Measurements from ENCODE around the gene UBASH3A.
A peak's percentile ranks its signal among the peaks of the same experiment; 100 is the strongest.

Gene UBASH3A

GRCh38 chr21:42493109-42494060 is 89.7 kb downstream of the UBASH3A start:
- TF ChIP-seq, protein P1, sequence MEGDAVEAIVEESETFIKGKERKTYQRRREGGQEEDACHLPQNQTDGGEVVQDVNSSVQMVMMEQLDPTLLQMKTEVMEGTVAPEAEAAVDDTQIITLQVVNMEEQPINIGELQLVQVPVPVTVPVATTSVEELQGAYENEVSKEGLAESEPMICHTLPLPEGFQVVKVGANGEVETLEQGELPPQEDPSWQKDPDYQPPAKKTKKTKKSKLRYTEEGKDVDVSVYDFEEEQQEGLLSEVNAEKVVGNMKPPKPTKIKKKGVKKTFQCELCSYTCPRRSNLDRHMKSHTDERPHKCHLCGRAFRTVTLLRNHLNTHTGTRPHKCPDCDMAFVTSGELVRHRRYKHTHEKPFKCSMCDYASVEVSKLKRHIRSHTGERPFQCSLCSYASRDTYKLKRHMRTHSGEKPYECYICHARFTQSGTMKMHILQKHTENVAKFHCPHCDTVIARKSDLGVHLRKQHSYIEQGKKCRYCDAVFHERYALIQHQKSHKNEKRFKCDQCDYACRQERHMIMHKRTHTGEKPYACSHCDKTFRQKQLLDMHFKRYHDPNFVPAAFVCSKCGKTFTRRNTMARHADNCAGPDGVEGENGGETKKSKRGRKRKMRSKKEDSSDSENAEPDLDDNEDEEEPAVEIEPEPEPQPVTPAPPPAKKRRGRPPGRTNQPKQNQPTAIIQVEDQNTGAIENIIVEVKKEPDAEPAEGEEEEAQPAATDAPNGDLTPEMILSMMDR (conservative IDR thresholded peaks at IDR 0.05), result no peak
- no peak overlapping the region for H3K27ac ChIP-seq

DNA sequence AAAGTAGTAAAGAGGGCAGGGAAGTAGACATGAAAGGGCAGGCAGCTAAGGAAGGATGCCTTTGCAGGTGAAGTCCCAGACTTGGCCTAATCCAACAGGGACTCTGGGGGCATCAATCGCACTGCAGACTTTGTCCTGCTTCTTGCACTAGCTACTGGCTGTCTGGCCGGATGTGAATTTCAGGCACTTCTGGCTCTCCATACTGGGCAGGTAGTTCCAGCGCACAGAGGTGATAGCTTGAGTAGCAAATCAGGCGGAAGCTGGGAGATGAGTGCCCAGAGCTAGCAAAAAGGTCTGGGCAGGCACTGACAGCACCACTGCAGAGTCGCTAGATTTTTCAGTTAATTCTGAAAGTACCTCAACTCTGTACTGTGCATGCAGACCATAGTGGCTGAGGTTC is 91.3 kb downstream of the UBASH3A start:
- TF ChIP-seq, protein P1 (conservative IDR thresholded peaks at IDR 0.05), result no peak
- peak overlapping the region; percentile 96 for H3K27ac ChIP-seq

DNA sequence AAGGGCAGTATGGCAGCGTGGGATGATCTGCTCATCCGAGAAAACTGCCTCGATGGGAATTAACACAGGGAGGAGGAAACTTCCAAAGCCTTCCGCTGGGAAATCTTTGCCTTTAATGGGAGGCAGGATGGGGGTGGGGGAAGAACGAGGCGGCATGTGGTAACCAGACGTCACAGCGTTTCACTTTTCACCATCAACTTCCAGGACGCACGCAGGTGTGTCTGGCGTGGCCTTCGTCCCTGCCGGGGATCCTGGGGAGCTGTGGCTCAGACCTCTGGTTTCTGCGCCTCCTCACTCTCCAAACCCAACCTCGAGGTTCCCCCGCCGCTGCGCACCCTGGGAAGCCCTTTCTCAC is 92.0 kb downstream of the UBASH3A start:
- H3K27ac ChIP-seq, result peak overlapping the region; percentile 96
- TF ChIP-seq, protein P1 (conservative IDR thresholded peaks at IDR 0.05), result no peak; the same call in 1 of the 2 replicates

DNA sequence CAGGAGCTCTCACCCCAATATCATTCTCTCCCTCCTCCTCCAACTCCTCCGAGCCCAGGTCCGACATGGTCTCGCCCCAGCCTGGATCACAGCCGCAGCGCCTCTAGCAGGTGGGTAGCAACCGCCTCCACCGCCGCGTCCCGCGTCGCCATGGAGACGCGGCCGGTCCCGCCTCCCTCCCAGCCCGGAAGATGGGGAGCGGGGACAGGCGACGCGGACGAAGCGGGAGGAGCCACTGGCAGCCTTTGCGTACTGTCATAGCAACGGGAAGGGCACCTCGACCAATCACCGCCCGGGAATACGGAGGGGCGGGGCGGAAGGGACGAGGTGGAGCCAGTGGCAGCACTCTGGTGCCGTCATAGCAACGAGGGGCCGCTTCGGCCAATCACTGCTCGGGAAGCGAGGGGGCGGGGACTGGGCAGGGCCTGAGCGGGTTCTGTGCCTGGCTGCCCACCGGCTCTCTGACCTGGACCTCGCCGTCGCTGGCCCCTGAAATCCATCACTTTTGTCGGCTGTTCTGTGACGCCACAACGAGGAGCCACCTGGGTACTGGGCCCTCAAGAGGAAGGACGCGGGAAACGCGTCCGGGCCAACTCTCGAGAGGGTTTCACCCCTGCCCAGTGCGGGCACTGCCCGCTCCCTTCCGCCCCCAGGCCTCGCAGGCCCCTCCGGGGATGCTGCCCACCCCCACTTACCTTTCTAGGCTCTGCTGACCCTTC is 92.6 kb downstream of the UBASH3A start, which contains the start of gene RSPH1:
Gene RSPH1, minus strand, starts transcription at position 105 of the 719 bp plus-strand sequence. Its CDS starts 38 bp downstream, at position 67.
- TF ChIP-seq, protein P1 (conservative IDR thresholded peaks at IDR 0.05), result peak; percentile 43
- H3K27ac ChIP-seq, result peak within 1 kb of the TSS; percentile 96

DNA sequence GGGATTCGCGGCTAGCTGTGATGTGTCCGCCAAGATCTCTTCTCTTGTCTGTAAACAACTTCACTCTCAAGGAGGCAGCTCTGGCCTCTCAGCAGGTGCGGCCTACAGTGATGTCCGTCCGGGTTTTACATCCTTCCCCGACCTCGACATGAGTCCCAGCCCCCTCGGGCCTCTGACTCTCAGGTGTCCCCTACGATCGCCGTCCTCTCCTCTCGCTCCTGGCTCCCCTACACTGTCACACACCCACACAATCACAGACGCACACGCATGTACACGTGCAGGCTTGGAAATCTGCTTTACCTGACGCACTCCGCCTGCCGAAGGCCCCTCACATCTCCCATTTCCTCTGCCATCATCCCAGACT is 93.1 kb downstream of the UBASH3A start:
- peak overlapping the region; percentile 96 for H3K27ac ChIP-seq
- TF ChIP-seq, protein P1 (conservative IDR thresholded peaks at IDR 0.05), result no peak

Measured in VCaP (cell line).